T-cell (primary cell): ENCODE data around the gene CHD3. TPM values are rescaled to one million over a fixed set of nuclear protein-coding genes. Genes with fewer than 3 reads are reported as not detected.
A peak's percentile ranks its signal among the peaks of the same experiment; 100 is the strongest.

Source experiments
- ATAC-seq, 4 experiments: fragments of 200-7000 bp in 3 of 4; fragments of 150-1000 bp in 1 of 4; cut with Tn5 transposase; replicated peaks in 1 of 4; 1 replicate in 3 of 4; 2 replicates in 1 of 4; pipeline ENCODE4 v1.10.0; 2021; ENCODE audit warnings: moderate library complexity in 3 of 4, mild to moderate bottlenecking in 2 of 4, moderate number of reproducible peaks in 1 of 4
- CTCF ChIA-PET, 2 donors: fragments of 300-600 bp; sonication (Branson Sonifier 250); formaldehyde crosslinking; loops; one replicate each; lab custom pipeline; 2022; ENCODE audit warnings: antibody characterized with exemption in 2 of 2; lab: Charles Lee
- POLR2A ChIA-PET, 2 donors: fragments of 300-600 bp; sonication (Branson Sonifier 250); formaldehyde crosslinking; loops; one replicate each; lab custom pipeline; 2022; ENCODE audit warnings: antibody characterized with exemption in 2 of 2; lab: Charles Lee
- DNase-seq, 35 experiments: peaks; one replicate each; pipeline versions ENCODE4 v3.0.0 to v3.0.0-alpha.2; 2013 to 2023
- H3K27ac ChIP-seq: one replicate; pipeline ENCODE4 v1.5.1; 2013; ENCODE audit warnings: low read length
- H3K27me3 ChIP-seq, 2 experiments: replicated peaks in 1 of 2; 1 replicate in 1 of 2; 2 replicates in 1 of 2; pipeline versions ENCODE4 v1.6.1 to v1.7.0; 2013; ENCODE audit warnings: low read length in 1 of 2, mixed read lengths in 1 of 2; ENCODE audit not compliant: control insufficient read depth in 2 of 2, insufficient read depth in 2 of 2; ENCODE audit errors: extremely low read depth in 1 of 2
- H3K36me3 ChIP-seq, 2 donors: 1 replicate in 1 of 2; 2 replicates in 1 of 2; pipeline versions ENCODE4 v1.6.1 to v1.7.0; 2013; ENCODE audit warnings: low read length in 1 of 2; ENCODE audit not compliant: control insufficient read depth in 2 of 2, insufficient read depth in 1 of 2; ENCODE audit errors: extremely low read depth in 1 of 2
- H3K4me1 ChIP-seq, 2 experiments: 1 replicate in 1 of 2; 2 replicates in 1 of 2; pipeline versions ENCODE4 v1.6.1 to v1.7.0; 2013; ENCODE audit warnings: low read length in 2 of 2, mixed read lengths in 1 of 2; ENCODE audit not compliant: insufficient read depth in 2 of 2, control insufficient read depth in 1 of 2; ENCODE audit errors: extremely low read depth in 1 of 2
- H3K4me3 ChIP-seq, 2 donors: 1 replicate in 1 of 2; 2 replicates in 1 of 2; pipeline versions ENCODE4 v1.5.1 to v1.7.0; 2013; ENCODE audit warnings: mild to moderate bottlenecking in 2 of 2, low read length in 1 of 2, moderate library complexity in 1 of 2; ENCODE audit not compliant: control insufficient read depth in 1 of 2; ENCODE audit errors: extremely low read depth in 1 of 2
- H3K9me3 ChIP-seq: 2 replicates; pipeline ENCODE4 v1.7.0; 2013
- H3K27ac Mint-ChIP-seq, 2 donors: one replicate each; pipeline ENCODE4 v1.8.0; 2020 to 2021; ENCODE audit warnings: mild to moderate bottlenecking in 2 of 2, mixed read lengths in 2 of 2
- H3K27me3 Mint-ChIP-seq, 2 donors: one replicate each; pipeline ENCODE4 v1.8.0; 2021 to 2022; ENCODE audit warnings: mixed read lengths in 2 of 2
- H3K36me3 Mint-ChIP-seq: one replicate; pipeline ENCODE4 v1.8.0; 2021; ENCODE audit warnings: mixed read lengths
- H3K4me1 Mint-ChIP-seq, 3 donors: one replicate each; pipeline ENCODE4 v1.8.0; 2020 to 2022; ENCODE audit warnings: mixed read lengths in 3 of 3, mild to moderate bottlenecking in 1 of 3
- H3K4me3 Mint-ChIP-seq, 3 donors: one replicate each; pipeline ENCODE4 v1.8.0; 2020 to 2022; ENCODE audit warnings: mild to moderate bottlenecking in 3 of 3, mixed read lengths in 3 of 3, moderate library complexity in 3 of 3
- H3K9me3 Mint-ChIP-seq, 3 donors: one replicate each; pipeline ENCODE4 v1.8.0; 2020 to 2022; ENCODE audit warnings: mixed read lengths in 3 of 3
- WGBS: methylation state at CpG from one replicate; pipeline ENCODE4 v1.1.5; 2013; ENCODE audit warnings: missing lambda C conversion rate; ENCODE audit not compliant: insufficient coverage; 5-methylcytosine and 5-hydroxymethylcytosine counted together
- total RNA-seq, 35 experiments: library from RNA in 6 of 35; stranded (reverse) in 6 of 35; fragments of 120-200 nt in 1 of 35; gene quantifications; one replicate each; pipeline versions ENCODE4 v1.2.1 to v1.2.4 and lab custom pipeline; 2013 to 2026

Gene CHD3
- total RNA-seq, 5 donors from 2014 or later (not counting 1 experiment from before 2014, with no cell fraction given): 250 to 331 (median 274) TPM

- H3K4me1 Mint-ChIP-seq: peaks cover 17 to 24% (median 19%) of the 10 kb centered on the region in 3 donors
- POLR2A ChIA-PET: no interaction called here
- ATAC-seq (peak; percentile 28 to 76 (median 32)), DNase-seq (no peak)
- Histone ChIP-seq H3K9me3 (no peaks in the 10 kb centered on the region), H3K4me3 (peak overlapping the region; percentile 60 to 64), H3K4me1 (peaks cover 3 to 18% of the 10 kb centered on the region in 2 experiments), H3K27me3 (no peaks in the 10 kb centered on the region), H3K27ac (peak overlapping the region; percentile 80), H3K36me3 (peaks cover 0 to 3% of the 10 kb centered on the region in 2 donors)
- no peaks in the 10 kb centered on the region for H3K36me3 Mint-ChIP-seq
- H3K27me3 Mint-ChIP-seq: no peaks in the 10 kb centered on the region
- H3K9me3 Mint-ChIP-seq: no peaks in the 10 kb centered on the region
- H3K4me3 Mint-ChIP-seq: peak overlapping the region; percentile 76 to 84 (median 80)
- CTCF ChIA-PET: interaction anchor here in 1 of 2 donors (1.0 kb wide), 1 partner anchor 66 kb away, joined by 3 read pairs; no protein-coding TSS in a partner anchor
- WGBS: 54% methylated on average over 14 of the region's 16 CpGs
- peak overlapping the region; percentile 90 to 95 for H3K27ac Mint-ChIP-seq
These were observed 33.8 kb downstream of the CHD3 start for GRCh38 chr17:7922269-7922844.

DNA sequence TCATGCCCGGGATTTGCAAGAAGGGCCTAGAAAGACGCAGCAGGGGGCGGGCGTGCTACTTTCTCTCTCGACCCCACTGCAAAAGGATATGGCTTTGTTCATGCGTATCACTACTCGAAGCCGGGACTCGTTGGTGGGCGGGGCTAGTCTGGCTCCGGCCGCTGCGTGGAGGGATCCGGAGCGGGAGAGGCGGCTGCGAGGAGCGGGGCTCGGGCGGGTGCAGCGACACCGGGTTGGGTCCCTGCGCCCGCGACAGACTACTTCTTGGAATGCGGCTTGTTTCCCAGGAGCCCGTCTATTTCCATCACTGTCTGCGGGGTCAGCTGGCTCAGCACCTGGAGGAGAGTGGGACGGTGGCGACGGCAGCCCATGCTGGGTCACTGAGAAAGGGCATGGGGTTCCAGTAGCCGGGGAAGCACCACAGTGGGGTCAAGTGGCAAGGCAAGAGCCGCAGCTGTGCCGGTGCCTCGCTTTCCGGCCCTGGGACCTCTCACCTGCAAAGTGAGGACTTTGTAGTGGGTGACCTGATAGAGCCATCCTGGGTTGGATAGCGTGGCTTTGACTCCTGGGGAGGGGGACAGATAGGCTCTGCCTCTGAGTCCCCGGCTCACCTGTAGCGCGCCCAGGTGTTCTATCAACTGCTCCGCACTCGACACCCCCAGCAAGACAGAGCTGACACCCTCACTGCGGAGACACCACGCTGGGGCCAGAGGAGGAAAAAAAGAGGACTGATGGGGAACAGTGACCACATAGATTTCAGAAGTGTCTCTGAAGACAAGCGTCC lies 34.4 kb downstream of the CHD3 start:
- H3K36me3 Mint-ChIP-seq: peaks cover 3% of the 10 kb centered on the region
- Histone ChIP-seq H3K9me3 (no peaks in the 10 kb centered on the region), H3K36me3 (peaks cover 2 to 3% of the 10 kb centered on the region in 2 donors), H3K4me3 (peak overlapping the region; percentile 60 to 64), H3K27me3 (no peaks in the 10 kb centered on the region), H3K4me1 (peaks cover 3 to 18% of the 10 kb centered on the region in 2 experiments), H3K27ac (peak overlapping the region; percentile 80)
- H3K4me3 Mint-ChIP-seq: peak overlapping the region; percentile 76 to 84 (median 80)
- H3K27ac Mint-ChIP-seq: peak overlapping the region; percentile 90 to 95
- WGBS: 21% methylated on average over 43 of the region's 45 CpGs
- POLR2A ChIA-PET: no interaction called here
- H3K9me3 Mint-ChIP-seq: no peaks in the 10 kb centered on the region
- ATAC-seq: peak; percentile 94 to 96 (median 95)
- CTCF ChIA-PET: interaction anchor here in 1 of 2 donors (1.0 kb wide), 1 partner anchor 66 kb away, joined by 3 read pairs; no protein-coding TSS in a partner anchor
- no peaks in the 10 kb centered on the region for H3K27me3 Mint-ChIP-seq
- peaks cover 18 to 22% (median 19%) of the 10 kb centered on the region in 3 donors for H3K4me1 Mint-ChIP-seq
- DNase-seq: peak; percentile 70 to 89 (median 82)

DNA sequence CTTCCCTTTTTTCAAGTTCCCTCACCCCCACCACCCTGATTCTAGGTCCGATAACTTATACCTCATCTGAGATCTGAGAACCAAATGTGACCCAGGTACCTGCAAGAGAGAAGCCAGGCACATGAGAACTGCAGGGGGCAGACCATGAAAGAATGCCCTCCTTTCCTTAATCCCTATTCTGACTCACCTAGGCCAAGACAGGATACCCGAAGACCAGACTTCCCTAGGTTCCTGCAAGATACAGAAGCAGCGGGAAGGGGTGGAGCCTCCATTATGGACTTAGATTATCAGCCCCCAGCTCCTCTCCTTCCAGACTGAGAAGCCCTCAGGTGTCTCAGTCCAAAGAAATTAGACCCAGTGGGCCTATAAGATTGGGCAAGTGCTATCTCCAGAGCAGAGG lies 39.0 kb downstream of the CHD3 start:
- Histone ChIP-seq H3K9me3 (no peaks in the 10 kb centered on the region), H3K4me3 (no peak overlapping the region), H3K27me3 (no peaks in the 10 kb centered on the region), H3K4me1 (peaks cover 10 to 39% of the 10 kb centered on the region in 2 experiments), H3K27ac (no peak overlapping the region), H3K36me3 (peaks cover 3 to 20% of the 10 kb centered on the region in 2 donors)
- H3K27ac Mint-ChIP-seq: peak overlapping the region in 1 of 2 donors; percentile 2
- WGBS: 93% methylated on average over 3 of the region's 3 CpGs
- no peak for ATAC-seq
- no peak for DNase-seq
- H3K9me3 Mint-ChIP-seq: no peaks in the 10 kb centered on the region
- ChIA-PET CTCF (interaction anchor here (0.6 to 1.0 kb wide), 2 partner anchors 56 to 543 kb away, joined by 3 to 7 read pairs; no protein-coding TSS in a partner anchor), POLR2A (no interaction called here)
- peaks cover 4% of the 10 kb centered on the region for H3K36me3 Mint-ChIP-seq
- H3K4me3 Mint-ChIP-seq: peak overlapping the region in 1 of 3 donors; percentile 34
- H3K4me1 Mint-ChIP-seq: peaks cover 35 to 44% (median 41%) of the 10 kb centered on the region in 3 donors
- H3K27me3 Mint-ChIP-seq: no peaks in the 10 kb centered on the region

- DNase-seq (peak in 33 of 35 experiments; percentile 22 to 76 (median 49)), ATAC-seq (peak in 1 of 4 experiments; percentile 47)
- H3K4me1 ChIP-seq: peaks cover 18 to 37% of the 10 kb centered on the region in 2 experiments
- ChIA-PET POLR2A (interaction anchor here in 1 of 2 donors (0.6 kb wide), 1 partner anchor 11 kb away, joined by 3 read pairs; no protein-coding TSS in a partner anchor), CTCF (no interaction called here)
- H3K4me3 ChIP-seq: peak within 1 kb of the TSS; percentile 17 to 88
- peak within 1 kb of the TSS; percentile 93 to 98 (median 94) for H3K4me3 Mint-ChIP-seq
- no peaks in the 10 kb centered on the region for H3K9me3 Mint-ChIP-seq
- 59% methylated on average over 50 of the region's 67 CpGs for WGBS
- peaks cover 4% of the 10 kb centered on the region for H3K36me3 Mint-ChIP-seq
- H3K27me3 Mint-ChIP-seq: no peaks in the 10 kb centered on the region
- no peak within 1 kb of the TSS for H3K27ac ChIP-seq
- peak within 1 kb of the TSS; percentile 93 to 94 for H3K27ac Mint-ChIP-seq
- H3K36me3 ChIP-seq: peaks cover 3 to 20% of the 10 kb centered on the region in 2 donors
- peaks cover 44 to 49% (median 48%) of the 10 kb centered on the region in 3 donors for H3K4me1 Mint-ChIP-seq
- no peaks in the 10 kb centered on the region for H3K27me3 ChIP-seq
- H3K9me3 ChIP-seq: no peaks in the 10 kb centered on the region
These were observed 40.8 kb downstream of the CHD3 start, which contains the start of gene KCNAB3 for GRCh38 chr17:7929158-7930023. Gene KCNAB3, minus strand, starts transcription at chr17:7929856. Its CDS starts 421 bp downstream, at chr17:7929435.

GRCh38 chr17:7930841-7931631 lies 42.4 kb downstream of the CHD3 start:
- ATAC-seq (no peak), DNase-seq (no peak)
- H3K27me3 Mint-ChIP-seq: no peaks in the 10 kb centered on the region
- 42% methylated on average over 9 of the region's 20 CpGs for WGBS
- POLR2A ChIA-PET: interaction anchor here (0.5 to 0.9 kb wide), 3 partner anchors 10 to 83 kb away, joined by 3 read pairs; no protein-coding TSS in a partner anchor
- peak overlapping the region; percentile 93 to 98 (median 94) for H3K4me3 Mint-ChIP-seq
- peak overlapping the region; percentile 93 to 94 for H3K27ac Mint-ChIP-seq
- no peaks in the 10 kb centered on the region for H3K9me3 Mint-ChIP-seq
- peak overlapping the region; percentile 87 for H3K27ac ChIP-seq
- H3K27me3 ChIP-seq: no peaks in the 10 kb centered on the region
- H3K9me3 ChIP-seq: no peaks in the 10 kb centered on the region
- H3K4me1 Mint-ChIP-seq: peaks cover 50 to 56% (median 55%) of the 10 kb centered on the region in 3 donors
- peaks cover 3 to 23% of the 10 kb centered on the region in 2 donors for H3K36me3 ChIP-seq
- H3K4me1 ChIP-seq: peaks cover 18 to 37% of the 10 kb centered on the region in 2 experiments
- CTCF ChIA-PET: interaction anchor here in 1 of 2 donors (0.7 to 1.9 kb wide), 4 partner anchors 15 to 131 kb away, joined by 5 to 9 read pairs (median 5); partner anchors contain the start of gene RNF227
- peak overlapping the region; percentile 86 to 88 for H3K4me3 ChIP-seq
- peaks cover 11% of the 10 kb centered on the region for H3K36me3 Mint-ChIP-seq
